HT-29 (cell line): ENCODE results near the gene CHRNA9. TPM values are rescaled to one million over a fixed set of nuclear protein-coding genes. Genes with fewer than 3 reads are reported as not detected.

Experiments used
- DNase-seq: peaks from one replicate; pipeline ENCODE4 v3.0.0-alpha.2; 2015; ENCODE audit warnings: low spot score
- total RNA-seq: library from RNA; depleted of rRNA; stranded (reverse); fragments of >200 nt; shearing (Covaris generic); gene quantifications from 2 replicates; pipeline ENCODE4 v1.2.3, GENCODE V29; 2014

CHRNA9 gene
- total RNA-seq, 1 experiment from 2014 or later: not detected

DNA sequence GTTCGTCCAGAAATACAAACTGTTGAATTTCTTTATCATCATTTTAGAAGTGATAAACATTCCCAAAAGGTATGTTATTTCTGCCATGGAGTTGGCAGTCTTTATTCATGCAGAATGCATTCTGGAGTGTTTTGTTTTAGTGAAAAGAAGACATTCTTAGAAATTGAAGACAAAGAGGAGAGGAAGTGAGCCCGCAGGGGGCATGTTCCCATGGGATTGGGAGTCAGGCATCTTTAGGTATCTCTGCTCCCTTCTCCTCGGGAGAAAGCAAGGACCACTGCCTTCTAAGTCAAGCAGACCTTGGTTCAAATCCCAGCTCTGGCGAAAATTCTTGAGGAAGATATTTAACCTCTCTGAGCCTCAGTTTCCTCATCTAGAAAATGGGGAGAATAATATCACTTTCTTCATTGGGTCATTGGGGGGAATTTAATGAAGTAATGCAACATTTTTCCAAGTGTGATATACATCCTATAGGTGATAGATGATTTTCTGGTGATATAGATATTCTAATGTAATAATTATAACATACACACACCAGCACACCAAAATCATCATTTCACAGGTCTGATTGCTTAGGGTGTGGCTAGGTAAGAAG lies 26.5 kb upstream of the CHRNA9 start:
- DNase-seq: no peak

DNA sequence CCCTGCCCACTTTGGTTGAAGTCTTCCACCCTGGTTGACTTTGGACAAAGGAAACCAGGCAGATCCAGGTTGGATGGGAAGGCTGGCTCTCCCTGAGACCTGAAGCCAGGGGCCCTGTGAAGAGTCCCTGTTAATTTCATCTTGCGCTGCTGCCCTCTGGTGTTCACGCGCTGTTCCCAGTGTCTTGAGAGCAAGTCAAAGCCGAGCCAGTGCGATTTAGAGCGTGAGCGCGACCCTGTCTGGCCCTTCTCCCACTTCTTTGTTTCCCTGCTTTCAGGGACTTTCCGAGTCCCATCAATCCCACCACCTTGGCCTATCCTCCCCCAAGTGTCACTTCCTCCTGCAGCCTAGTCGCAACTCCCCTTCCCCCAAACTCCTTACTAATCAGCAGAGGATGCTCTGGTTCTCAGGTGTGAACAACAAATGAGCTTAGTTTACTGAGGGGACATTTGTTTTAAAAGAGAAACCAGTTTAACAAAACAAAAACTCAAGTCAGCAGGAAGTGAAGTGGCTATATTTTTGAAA lies 25.8 kb upstream of the CHRNA9 start:
- DNase-seq: peak; percentile 92

DNA sequence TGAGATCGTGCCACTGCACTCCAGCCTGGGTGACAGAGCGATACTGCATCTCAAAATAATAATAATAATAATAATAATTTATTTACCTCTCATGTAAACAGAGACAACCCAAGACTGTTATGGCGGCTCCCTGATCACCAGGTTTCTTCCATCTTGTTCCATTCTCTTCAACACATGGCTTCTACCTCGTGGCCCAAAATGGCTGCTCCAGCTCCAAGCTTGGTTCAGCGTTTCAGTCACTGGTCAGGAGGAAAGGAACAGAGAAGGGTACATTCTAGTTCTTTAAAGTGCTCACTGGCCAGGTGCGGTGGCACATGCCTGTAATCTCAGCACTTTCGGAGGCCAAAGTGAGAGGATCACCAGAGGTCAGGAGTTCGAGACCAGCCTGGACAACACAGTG lies 24.9 kb upstream of the CHRNA9 start:
- DNase-seq: no peak

DNA sequence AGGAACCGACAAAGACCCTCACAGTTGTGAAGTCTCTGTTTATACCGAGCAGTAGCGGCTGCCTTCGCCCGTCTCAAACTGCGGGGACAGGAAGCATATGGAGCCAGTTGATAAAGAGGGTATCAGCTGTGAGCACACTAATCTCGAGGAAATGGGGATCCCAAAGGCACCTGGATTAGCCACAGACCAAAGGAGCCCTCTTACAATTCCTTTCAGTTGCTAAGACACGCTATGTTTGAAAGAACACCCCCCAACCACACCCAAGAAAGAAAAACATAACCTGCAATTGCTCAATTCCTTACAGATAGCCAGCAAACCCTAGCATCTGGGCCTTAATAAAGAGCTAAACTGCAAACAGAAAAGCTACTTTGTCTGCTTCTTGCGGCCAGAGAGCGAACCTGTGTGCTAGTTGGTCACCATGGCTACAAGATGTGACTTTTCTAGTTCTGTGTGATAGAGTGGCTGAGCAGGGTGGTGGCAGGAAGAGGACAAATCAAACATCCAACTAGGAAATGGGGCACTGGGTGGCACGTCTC lies 23.3 kb upstream of the CHRNA9 start:
- DNase-seq: peak; percentile 67

DNA sequence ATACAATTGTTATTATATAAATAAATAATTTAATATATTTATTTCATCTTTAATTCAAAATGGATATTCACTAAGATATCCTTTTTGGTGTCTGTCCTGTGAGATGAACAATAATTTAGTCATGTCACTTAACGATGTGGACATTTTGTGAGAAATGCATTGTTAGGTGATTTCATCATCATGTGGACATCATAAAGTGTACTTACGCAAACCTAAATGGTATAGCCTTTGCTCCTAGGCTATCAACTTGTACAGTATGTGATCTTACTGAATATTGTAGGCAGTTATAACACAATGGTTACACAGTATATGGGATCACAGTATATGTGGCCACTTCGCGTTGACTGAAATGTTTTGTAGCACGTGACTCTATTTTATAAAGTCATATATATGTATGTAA lies 20.2 kb upstream of the CHRNA9 start:
- DNase-seq: no peak

DNA sequence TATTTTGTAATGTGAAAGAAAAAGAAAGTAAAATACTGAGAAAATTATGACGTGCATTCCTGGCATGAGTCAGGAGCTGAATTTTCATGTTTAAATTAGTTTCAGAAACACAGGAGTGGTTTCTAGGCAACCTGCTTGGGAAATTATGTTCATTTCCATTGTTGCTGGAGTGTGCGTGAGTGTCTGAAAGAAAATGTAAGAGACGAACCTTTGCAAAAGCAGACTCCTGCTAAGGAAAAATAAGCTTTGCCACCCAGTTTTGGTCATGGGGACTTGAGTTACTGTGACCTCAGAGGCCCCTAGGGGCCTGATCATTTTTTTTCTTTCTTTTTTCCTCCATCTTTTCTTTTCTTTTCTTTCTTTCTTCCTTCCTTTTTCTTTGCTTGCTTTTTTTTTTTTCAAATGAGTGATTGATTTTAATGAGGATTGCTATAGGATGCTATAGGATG lies 18.8 kb upstream of the CHRNA9 start:
- DNase-seq: peak; percentile 45

DNA sequence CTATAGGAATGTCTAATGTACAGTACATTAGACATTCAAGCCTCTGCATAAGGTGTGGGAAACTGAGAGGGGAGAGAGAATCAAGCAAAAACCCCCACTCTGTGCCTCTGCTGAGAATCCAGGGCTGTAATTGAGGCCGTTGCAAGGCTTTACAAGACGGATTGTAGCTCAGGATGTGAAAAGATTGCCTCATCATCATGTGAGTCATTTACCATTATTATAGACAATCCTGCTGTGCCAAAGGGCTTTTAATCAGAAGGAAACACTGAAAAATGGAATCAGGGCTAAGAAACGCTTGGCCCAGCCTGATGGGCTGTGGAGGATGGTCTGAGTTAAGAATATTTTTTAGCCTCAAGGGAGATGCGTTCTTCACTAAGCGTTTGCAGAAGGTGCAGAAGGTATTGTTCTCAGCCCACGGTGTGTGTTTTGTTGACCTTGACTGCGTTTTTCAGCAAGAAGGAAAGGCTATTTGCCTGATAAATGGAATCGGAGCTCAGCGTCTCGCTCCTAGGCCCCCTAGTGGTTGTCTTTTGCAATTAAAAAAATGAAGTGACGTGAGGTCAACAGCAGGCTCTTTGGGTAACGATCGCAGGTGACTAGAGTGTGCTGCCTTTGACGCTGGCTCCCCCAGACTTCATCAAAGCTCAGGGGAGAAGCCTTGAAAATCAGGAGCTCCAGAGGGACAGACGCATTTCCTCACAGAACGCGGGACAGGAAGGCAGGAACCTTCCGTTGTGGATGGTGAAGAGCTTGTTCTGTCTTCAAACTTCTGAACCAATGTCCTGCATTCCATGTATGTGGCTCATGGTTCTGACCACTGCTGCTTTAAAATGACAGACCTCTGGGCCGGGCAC lies 18.1 kb upstream of the CHRNA9 start:
- DNase-seq: peak; percentile 89

DNA sequence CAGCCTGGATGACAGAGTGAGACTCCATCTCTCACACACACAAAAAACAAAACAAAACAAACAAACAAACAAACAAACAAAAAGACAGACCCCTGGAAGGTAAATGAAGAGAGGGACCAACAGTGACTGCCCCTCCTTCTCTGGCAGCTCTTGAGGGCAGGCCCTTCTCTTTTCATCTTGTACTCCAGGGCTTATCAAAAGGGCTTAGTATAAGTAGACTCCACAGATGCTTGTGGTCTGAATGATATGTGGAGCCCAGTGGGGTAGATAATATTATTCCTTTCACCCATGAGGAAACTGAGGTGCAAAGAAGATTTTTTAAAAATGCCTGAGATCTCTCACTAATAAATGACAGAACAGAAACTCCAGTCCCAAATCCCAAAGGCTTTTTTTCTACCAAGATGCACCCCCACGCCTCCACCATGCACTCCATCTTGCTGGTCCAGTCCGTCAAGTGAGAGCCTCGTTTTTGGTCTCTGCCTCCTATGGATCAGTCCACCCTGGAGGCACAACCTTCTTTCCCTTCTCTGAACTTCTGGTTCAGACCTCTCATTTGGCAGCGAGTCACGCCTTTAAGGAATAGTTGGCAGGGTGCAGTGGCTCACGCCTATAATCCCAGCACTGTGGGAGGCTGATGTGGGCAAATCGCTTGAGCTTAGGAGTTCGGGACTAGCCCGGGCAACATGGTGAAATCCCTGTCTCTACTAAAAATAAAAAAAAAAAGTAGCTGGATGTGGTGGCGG lies 17.0 kb upstream of the CHRNA9 start:
- DNase-seq: no peak

DNA sequence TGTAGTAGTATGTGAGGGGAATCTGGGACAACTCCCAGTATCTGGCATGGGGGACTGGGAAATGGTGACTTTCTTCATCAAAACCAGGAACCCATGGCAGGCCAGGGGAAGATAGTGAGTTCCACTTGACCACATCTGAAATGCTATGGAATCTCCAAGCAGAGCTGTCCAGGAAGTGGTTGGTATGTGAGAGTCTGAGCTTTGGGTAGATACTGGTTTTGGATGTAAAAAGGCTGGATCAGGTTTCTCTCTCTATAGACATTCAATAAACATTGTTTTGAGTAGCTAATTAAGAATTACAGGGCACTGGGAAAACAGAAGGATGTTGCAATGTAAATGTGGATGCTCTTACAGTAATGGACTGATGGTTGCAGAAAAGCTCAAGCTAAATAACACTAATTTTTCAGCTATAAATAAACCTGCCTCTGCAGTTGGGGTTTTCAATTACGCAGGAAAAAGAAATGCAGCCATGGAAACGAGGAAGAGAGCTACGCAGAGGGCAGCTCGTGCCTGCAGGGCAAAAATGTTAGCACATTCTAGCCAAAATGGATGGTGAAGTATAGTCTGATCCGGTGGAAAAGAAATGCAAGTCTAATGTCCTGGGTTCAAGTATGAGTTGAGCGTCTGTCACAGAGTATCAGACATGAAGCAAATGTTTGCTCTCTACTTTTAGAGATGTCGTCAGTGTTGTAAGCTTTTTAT lies 13.4 kb upstream of the CHRNA9 start:
- DNase-seq: no peak

DNA sequence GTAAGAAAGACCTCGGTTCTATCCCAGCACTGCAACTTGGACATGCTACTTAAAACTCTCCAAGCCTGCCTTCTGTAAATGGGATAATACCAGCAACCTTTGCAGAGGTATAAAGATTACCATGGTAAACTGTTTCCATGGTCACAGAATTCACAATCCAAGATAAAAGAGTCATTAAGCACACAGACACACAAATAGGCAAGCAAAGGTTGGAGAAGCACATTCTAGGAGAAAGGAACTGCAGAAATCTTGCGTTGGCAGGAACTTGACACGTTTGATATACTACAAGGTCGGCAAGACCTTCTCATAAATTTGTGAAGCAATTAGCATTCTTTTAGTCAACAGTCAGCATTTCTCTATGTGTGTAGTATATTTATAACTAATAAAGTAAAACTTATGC lies 12.3 kb upstream of the CHRNA9 start:
- DNase-seq: peak; percentile 17

DNA sequence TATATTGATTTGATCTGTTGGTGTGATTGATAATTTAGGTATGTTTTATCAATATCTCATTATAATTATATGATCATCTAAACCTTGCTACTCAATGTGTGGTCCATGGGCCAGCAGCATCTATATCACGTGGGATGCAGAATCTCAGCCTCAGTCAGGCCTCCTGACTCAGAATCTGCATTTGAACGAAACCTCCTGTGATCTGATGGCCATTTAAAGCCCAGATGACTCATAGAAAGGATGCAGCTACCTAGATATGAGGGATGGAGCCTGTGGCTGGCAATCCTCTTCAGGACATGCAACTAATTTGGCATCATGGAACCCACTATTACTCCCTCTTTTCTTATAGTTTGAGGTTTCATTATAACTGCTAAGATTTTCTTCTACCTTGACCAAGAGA lies 11.3 kb upstream of the CHRNA9 start:
- DNase-seq: no peak

DNA sequence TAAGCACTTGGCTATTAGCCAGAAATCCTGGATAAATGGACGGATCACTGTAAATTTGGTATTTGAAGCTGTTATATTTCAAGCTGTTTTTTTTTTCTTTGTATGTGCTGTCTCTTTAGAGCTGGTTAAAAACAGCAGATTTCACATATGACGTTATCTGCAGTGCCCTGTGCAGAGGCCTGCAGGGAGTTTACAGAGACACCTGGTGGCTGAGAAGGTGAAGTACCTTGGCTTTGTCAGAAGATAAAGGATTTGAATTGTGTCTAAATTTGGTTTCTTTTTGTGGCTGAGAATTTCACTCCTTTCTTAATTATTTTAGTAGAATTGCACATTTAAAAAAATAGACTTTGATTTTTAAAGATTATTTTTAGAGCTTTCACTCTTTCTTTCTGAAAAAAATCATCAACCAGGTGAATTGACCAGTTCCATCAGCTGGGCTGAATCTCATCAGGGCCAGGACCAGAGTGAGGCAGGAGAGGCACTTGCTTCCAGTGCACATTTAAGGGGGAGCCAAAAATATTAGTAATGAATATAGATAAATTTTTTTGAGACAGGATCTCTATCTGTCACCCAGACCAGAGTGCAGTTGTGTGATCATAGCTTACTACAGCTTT lies 9.6 kb upstream of the CHRNA9 start:
- peak; percentile 62 for DNase-seq

DNA sequence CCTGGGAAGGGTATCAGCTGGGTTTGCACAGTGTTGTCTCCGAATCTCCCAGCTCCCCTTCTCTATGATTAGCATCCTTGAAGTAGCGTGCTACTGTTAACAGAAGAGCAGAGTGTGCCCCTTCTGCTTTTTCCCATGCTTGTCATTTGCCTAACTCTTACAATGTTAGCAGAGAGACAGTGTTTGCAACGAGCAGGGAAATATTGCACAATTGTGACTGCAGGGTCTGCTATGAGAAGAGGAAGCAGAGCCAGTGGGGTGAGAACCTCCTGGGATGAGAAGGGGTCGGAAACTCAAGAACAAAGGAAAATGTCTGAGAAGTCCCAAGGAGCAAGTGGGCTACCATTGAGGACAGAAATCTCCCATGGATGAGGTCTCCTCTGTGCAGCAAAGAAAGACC lies 7.8 kb upstream of the CHRNA9 start:
- DNase-seq: no peak

DNA sequence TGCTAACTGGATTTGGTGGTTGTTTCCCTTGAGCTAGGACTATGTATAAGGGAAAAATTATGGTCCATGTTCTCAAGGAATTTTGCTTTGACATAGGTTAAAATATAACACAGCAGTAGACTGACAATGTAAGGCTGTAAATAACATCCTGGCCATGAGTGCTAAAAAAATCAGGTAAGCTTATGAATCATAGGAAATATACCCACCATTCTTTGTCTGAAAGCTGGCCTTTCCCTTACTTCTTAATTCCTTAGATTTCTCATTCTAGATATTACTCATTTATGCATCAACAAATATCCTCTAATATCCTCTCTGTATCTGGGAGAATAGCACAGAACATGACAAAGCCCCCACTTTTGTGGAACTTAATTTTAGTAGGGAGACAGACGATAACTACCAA lies 6.8 kb upstream of the CHRNA9 start:
- DNase-seq: no peak

DNA sequence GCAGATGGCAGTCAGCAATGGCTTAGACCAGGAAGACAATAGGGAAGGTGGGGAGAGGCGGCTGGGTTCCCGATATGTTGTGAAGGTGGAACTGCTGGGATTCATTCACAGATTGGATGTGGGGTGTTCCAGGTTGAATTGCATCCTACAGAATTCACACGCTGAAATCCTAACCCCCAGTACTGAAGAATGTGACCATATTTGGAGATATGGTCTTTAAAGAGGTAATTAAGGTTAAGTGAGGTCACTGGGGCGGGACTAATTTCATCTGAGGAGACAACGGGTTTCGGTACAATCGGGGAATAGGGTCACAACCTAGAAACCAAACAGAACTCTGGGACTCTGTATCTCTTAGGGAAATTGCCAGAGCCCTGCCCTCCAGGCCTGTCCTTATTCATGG lies 5.3 kb upstream of the CHRNA9 start:
- no peak for DNase-seq

DNA sequence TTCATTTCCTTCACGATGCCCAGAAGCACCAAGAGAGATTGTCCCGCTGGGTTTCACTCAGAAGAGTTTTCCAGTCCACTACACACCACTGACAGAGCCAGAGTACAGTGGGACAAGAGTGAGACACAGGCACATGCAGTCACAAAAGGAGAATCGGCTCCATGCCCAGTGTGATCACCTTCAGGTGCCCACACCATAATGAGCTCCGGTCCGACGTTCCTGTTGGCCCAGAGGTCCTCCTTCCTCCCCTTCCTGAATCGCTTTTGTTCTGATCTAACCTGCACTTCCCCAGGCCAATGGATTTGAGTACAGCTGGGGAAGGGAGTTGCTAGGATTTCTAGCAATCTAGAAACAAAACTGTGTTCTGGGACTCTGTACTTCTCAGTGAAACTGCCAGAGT lies 4.6 kb upstream of the CHRNA9 start:
- no peak for DNase-seq

DNA sequence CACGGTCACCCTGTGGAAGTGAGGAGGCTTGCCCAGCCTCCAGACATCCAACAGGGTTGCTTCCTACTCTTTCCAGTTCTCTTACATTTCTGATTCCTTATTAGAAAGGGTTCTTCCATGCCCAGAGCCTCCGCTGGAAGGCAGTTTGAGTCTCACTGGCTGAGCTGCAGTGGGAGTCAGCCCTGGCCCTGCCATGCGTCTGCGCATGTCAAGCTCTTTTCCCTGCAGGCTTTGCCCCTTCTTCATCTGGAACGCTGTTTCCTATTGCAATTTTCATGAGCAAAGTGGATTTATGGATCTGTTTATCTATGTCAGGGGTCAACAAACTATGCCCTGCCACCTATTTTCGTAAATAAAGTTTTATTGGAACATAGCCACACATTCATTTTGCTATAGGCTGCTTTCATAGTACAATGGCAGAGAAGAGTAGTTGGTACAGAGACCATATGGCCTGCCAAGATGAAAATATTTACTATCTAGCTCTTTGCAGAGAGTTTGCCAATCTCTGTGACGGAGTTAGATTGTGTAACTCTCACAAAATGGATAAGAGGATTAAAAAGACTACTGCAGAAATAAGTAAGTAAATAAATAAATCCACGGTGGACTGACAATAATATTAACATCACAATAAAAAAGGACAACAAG lies 3.9 kb upstream of the CHRNA9 start:
- no peak for DNase-seq

DNA sequence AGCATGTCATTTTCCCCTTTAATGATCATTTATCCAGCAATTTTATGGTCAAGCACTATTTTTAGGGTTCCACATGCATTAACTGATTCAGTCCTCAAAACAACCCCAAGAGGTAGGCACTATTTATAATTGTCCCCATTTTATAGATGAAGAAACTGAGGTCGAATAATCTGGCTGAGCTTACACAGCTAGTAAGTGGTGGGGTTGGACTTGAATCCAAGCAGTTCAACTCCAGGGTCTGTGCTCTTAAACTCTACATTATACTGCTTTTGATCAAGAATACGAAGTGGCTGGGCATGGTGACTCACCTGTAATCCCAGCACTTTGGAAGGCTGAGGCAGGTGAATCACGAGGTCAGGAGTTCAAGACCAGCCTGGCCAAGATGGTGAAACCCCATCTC lies 3.2 kb upstream of the CHRNA9 start:
- no peak for DNase-seq

DNA sequence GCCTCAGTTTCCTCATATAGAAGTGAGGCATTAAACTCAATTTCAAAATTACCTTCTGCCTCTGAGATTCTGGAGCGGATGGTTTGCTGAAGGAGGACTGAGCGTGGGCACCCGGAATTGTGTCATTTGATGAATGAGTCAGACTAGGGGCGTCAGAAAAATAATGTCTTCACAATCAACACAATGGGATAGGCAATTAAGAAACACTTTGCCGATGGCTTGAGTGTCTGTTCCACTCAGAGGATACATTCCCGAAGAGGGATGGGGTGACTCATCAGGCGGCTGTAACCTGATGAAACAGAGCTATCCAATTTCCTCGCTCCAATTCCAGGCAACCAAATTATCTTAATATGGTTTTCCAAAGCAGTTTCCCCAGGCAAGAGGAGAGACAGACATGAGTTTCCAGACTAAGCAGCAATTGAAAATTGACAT lies 1.2 kb upstream of the CHRNA9 start:
- no peak for DNase-seq

DNA sequence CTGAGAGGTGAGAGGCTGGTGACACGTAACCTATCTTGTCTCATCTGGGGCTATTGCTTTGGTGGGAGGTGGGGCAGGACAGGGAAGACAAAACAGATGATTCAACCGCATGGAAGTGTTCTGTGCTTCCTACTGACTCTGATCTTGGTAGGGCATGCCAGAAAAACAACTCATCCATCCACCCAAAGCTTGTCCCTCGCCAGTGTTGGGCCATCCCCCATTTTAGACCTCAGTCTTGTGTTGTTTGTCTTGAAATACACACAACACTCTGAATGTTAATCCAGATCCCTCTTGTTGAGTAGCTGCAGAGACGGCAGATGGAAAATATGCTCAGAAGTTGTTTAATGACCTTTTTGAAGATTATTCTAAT lies 377 bp downstream of the CHRNA9 start:
- no peak for DNase-seq

DNA sequence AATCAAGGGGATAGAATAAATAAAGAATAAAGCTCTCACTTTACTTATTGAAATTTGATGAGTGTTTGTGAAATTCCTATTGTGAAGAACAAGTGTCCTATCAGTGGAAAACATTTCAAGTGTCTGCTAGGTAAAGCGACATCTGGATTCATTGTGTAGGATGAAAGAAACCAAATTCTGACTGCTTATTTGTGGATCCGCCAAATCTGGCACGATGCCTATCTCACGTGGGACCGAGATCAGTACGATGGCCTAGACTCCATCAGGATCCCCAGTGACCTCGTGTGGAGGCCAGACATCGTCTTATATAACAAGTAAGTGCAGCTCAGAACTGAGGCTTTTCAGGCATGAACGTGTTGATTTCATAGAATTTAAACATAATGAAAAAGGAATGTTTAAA lies 1.9 kb downstream of the CHRNA9 start:
- DNase-seq: no peak
